ENCODE data around the gene SCAMP1. TPM values are rescaled to one million over a fixed set of nuclear protein-coding genes. Genes with fewer than 3 reads are reported as not detected.
"Not testable (repeated sequence)": the region's sequence is repeated elsewhere in the genome, so short reads cannot be mapped to it uniquely, and the experiment has no call there.

SCAMP1 gene
- polyA plus RNA-seq, 3 donors = 5.4 to 52.4 (median 47.8) TPM

GRCh38 chr5:78377718-78378105 lies 17.3 kb downstream of the SCAMP1 start:
- peaks cover 3 to 8% of the 10 kb centered on the region in 2 donors for H3K36me3 Mint-ChIP-seq
- H3K4me1 Mint-ChIP-seq = peaks cover 16% of the 10 kb centered on the region
- H3K4me2 ChIP-seq (replicated peaks; ENCODE audit: extremely low read depth, low read length, poor library complexity, severe bottlenecking) = no peak overlapping the region
- intact Hi-C loops (cut with micrococcal nuclease) = no loop called here
- H3K9ac ChIP-seq (ENCODE audit: insufficient read depth, low read length, poor library complexity, severe bottlenecking) = no peak overlapping the region
- no peaks in the 10 kb centered on the region for H3K27me3 Mint-ChIP-seq (ENCODE audit: low read depth in 3 of 3)
- H3K27ac ChIP-seq (ENCODE audit: low read depth in 1 of 2, low read length in 2 of 2) = no peak overlapping the region
- peaks cover 34% of the 10 kb centered on the region for H4K20me1 ChIP-seq (ENCODE audit: insufficient read depth, low read length)
- H3K4me3 ChIP-seq (replicated peaks in 1 of 3; ENCODE audit: low read depth in 2 of 3, low read length in 3 of 3) = no peak overlapping the region
- DNase-seq = no peak
- H3K4me1 ChIP-seq (ENCODE audit: control insufficient read depth in 1 of 2, insufficient read depth in 2 of 2, low read length in 2 of 2) = no peaks in the 10 kb centered on the region
- no peaks in the 10 kb centered on the region for H3K27me3 ChIP-seq (ENCODE audit: control insufficient read depth in 2 of 2, insufficient read depth in 2 of 2, low read length in 2 of 2)
- TF ChIP-seq CTCF (IDR thresholded peaks at IDR 0.05) = no peak
- no peaks in the 10 kb centered on the region for H3K9me3 ChIP-seq (replicated peaks in 1 of 2; ENCODE audit: control insufficient read depth in 1 of 2, insufficient read depth in 1 of 2, low read length in 2 of 2)
- H3K79me2 ChIP-seq (ENCODE audit: insufficient read depth, low read length) = peaks cover 33% of the 10 kb centered on the region
- no peaks in the 10 kb centered on the region for H3K36me3 ChIP-seq (replicated peaks in 1 of 2; ENCODE audit: control insufficient read depth in 1 of 2, insufficient read depth in 2 of 2, low read length in 2 of 2)
- no peaks in the 10 kb centered on the region for H3K9me3 Mint-ChIP-seq
- H3K4me3 Mint-ChIP-seq = no peak overlapping the region
- H2AFZ ChIP-seq (ENCODE audit: insufficient read depth, low read depth, low read length, poor library complexity, severe bottlenecking) = no peak overlapping the region
- no peak overlapping the region for H3K27ac Mint-ChIP-seq
- 100% methylated on average over 1 of the region's 4 CpGs for WGBS (ENCODE audit: insufficient coverage)

- Histone ChIP-seq H3K27ac (ENCODE audit: low read depth in 1 of 2, low read length in 2 of 2) (no peak overlapping the region), H3K9me3 (replicated peaks in 1 of 2; ENCODE audit: control insufficient read depth in 1 of 2, insufficient read depth in 1 of 2, low read length in 2 of 2) (peaks cover 11 to 25% of the 10 kb centered on the region in 2 donors), H3K79me2 (ENCODE audit: insufficient read depth, low read length) (peaks cover 45% of the 10 kb centered on the region), H3K4me3 (replicated peaks in 1 of 3; ENCODE audit: low read depth in 2 of 3, low read length in 3 of 3) (no peak overlapping the region), H3K4me2 (replicated peaks; ENCODE audit: extremely low read depth, low read length, poor library complexity, severe bottlenecking) (no peak overlapping the region), H4K20me1 (ENCODE audit: insufficient read depth, low read length) (no peaks in the 10 kb centered on the region), H3K4me1 (ENCODE audit: control insufficient read depth in 1 of 2, insufficient read depth in 2 of 2, low read length in 2 of 2) (no peaks in the 10 kb centered on the region), H3K9ac (ENCODE audit: insufficient read depth, low read length, poor library complexity, severe bottlenecking) (no peak overlapping the region), H3K36me3 (replicated peaks in 1 of 2; ENCODE audit: control insufficient read depth in 1 of 2, insufficient read depth in 2 of 2, low read length in 2 of 2) (peaks cover 3 to 17% of the 10 kb centered on the region in 2 donors), H3K27me3 (ENCODE audit: control insufficient read depth in 2 of 2, insufficient read depth in 2 of 2, low read length in 2 of 2) (no peaks in the 10 kb centered on the region), H2AFZ (ENCODE audit: insufficient read depth, low read depth, low read length, poor library complexity, severe bottlenecking) (no peak overlapping the region)
- Mint-ChIP-seq H3K27ac (no peak overlapping the region), H3K4me3 (no peak overlapping the region), H3K27me3 (ENCODE audit: low read depth in 3 of 3) (no peaks in the 10 kb centered on the region), H3K36me3 (peaks cover 29 to 33% of the 10 kb centered on the region in 2 donors), H3K4me1 (peaks cover under 1% of the 10 kb centered on the region), H3K9me3 (peaks cover 30 to 49% (median 40%) of the 10 kb centered on the region in 7 donors)
- no peak for TF ChIP-seq CTCF (IDR thresholded peaks at IDR 0.05)
- 96% methylated on average over 7 of the region's 11 CpGs for WGBS (ENCODE audit: insufficient coverage)
- DNase-seq = no peak
- intact Hi-C loops (cut with micrococcal nuclease) = no loop called here
These were observed 27.2 kb downstream of the SCAMP1 start for GRCh38 chr5:78387468-78388153.

GRCh38 chr5:78391357-78391756 lies 30.9 kb downstream of the SCAMP1 start:
- H3K27ac ChIP-seq (ENCODE audit: low read depth in 1 of 2, low read length in 2 of 2); H3K4me1 Mint-ChIP-seq; H3K27me3 ChIP-seq (ENCODE audit: control insufficient read depth in 2 of 2, insufficient read depth in 2 of 2, low read length in 2 of 2); H3K9ac ChIP-seq (ENCODE audit: insufficient read depth, low read length, poor library complexity, severe bottlenecking); intact Hi-C loops (cut with micrococcal nuclease); H3K4me1 ChIP-seq (ENCODE audit: control insufficient read depth in 1 of 2, insufficient read depth in 2 of 2, low read length in 2 of 2); H2AFZ ChIP-seq (ENCODE audit: insufficient read depth, low read depth, low read length, poor library complexity, severe bottlenecking); H4K20me1 ChIP-seq (ENCODE audit: insufficient read depth, low read length); DNase-seq; H3K4me3 Mint-ChIP-seq; H3K27me3 Mint-ChIP-seq (ENCODE audit: low read depth in 3 of 3); H3K27ac Mint-ChIP-seq; H3K4me3 ChIP-seq (replicated peaks in 1 of 3; ENCODE audit: low read depth in 2 of 3, low read length in 3 of 3); H3K4me2 ChIP-seq (replicated peaks; ENCODE audit: extremely low read depth, low read length, poor library complexity, severe bottlenecking): not testable (repeated sequence)
- 95% methylated on average over 9 of the region's 28 CpGs for WGBS (ENCODE audit: insufficient coverage)
- peaks cover 15 to 46% of the 10 kb centered on the region in 2 donors for H3K36me3 Mint-ChIP-seq
- peaks cover 11 to 24% (median 19%) of the 10 kb centered on the region in 7 donors for H3K9me3 Mint-ChIP-seq
- Histone ChIP-seq H3K9me3 (replicated peaks in 1 of 2; ENCODE audit: control insufficient read depth in 1 of 2, insufficient read depth in 1 of 2, low read length in 2 of 2) (peaks cover 7 to 11% of the 10 kb centered on the region in 2 donors), H3K79me2 (ENCODE audit: insufficient read depth, low read length) (peaks cover 28% of the 10 kb centered on the region), H3K36me3 (replicated peaks in 1 of 2; ENCODE audit: control insufficient read depth in 1 of 2, insufficient read depth in 2 of 2, low read length in 2 of 2) (peaks cover 3 to 28% of the 10 kb centered on the region in 2 donors)

All from CD14-positive monocyte (primary cell).